ENCODE data around the gene ZER1. TPM values are rescaled to one million over a fixed set of nuclear protein-coding genes. Genes with fewer than 3 reads are reported as not detected.

The ZER1 gene
- total and polyA plus RNA-seq, 2 of the 8 experiments (the other 6 are each of a cell fraction or from before 2014, with no cell fraction given): 20.5 to 26.6 TPM

- TF ChIP-seq CHD7 (IDR thresholded peaks at IDR 0.05; ENCODE audit: insufficient replicate concordance, low read length) (no peak), EP300 (IDR thresholded peaks at IDR 0.05; ENCODE audit: borderline replicate concordance in 1 of 2, low read depth in 2 of 2, low read length in 2 of 2) (no peak), RBBP5 (IDR thresholded peaks at IDR 0.05; ENCODE audit: borderline replicate concordance, low read depth, low read length) (no peak), ZNF274 (IDR thresholded peaks at IDR 0.05; ENCODE audit: borderline replicate concordance, extremely low read depth, low read length) (no peak), TAF7 (optimal IDR thresholded peaks at IDR 0.05; ENCODE audit: borderline replicate concordance, low read depth, low read length) (no peak), SIRT6 (IDR thresholded peaks at IDR 0.05; ENCODE audit: low read length) (no peak), E2F6 (IDR thresholded peaks at IDR 0.05) (no peak)
Observed at GRCh38 chr9:128809036-128809599, 37.4 kb upstream of the ZER1 start (continued).
